Activated naive CD8-positive, alpha-beta T cell (primary cell): ENCODE data around the gene RAB31.

ENCODE experiments used
- H3K27ac Mint-ChIP-seq: one replicate; pipeline ENCODE4 v1.8.0; 2021; ENCODE audit warnings: mixed read lengths
- H3K27me3 Mint-ChIP-seq: one replicate; pipeline ENCODE4 v1.8.0; 2021; ENCODE audit warnings: mixed read lengths
- H3K36me3 Mint-ChIP-seq: one replicate; pipeline ENCODE4 v1.8.0; 2021; ENCODE audit warnings: mixed read lengths
- H3K4me1 Mint-ChIP-seq: one replicate; pipeline ENCODE4 v1.8.0; 2021; ENCODE audit warnings: low read depth, mixed read lengths
- H3K4me3 Mint-ChIP-seq: one replicate; pipeline ENCODE4 v1.8.0; 2021; ENCODE audit warnings: mild to moderate bottlenecking, mixed read lengths
- H3K9me3 Mint-ChIP-seq: one replicate; pipeline ENCODE4 v1.8.0; 2021; ENCODE audit warnings: low read depth, mixed read lengths

RAB31 gene

DNA sequence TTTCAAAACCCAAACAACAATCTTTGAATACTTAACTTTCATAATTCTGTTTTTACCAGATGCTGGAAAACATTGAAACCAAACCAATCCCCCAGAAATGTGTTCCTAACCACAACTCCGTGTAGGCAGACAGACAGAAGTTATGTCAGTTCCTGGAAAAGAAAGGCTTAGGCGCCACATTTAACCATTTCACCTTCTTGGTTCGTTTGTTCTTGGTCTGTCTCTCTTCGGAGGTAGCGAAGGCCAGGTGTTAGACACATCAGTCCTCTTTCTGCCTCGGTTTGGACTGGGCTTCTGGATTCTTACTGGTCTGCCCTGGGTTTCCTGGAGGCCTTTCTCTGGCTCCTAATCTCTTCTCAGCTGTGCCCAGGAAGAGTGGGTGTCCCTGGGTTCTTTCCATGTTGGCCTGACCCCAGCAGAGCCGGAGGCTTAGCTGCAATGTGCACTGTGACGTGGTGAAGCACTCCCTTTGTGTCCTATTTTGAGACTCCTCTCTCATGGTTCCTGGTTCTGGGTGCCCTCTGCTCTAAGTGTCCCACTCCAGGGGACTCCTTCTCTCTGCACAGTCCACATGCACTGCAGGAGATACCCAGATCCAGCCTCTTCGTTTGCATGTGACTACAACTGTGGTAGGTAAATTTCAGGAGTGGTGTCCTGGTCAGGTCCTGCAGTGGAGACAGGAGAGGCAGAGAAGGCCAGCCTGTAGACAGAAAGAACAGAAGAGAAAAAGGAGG lies 23.1 kb upstream of the RAB31 start:
- H3K36me3 Mint-ChIP-seq, result no peaks in the 10 kb centered on the region
- peaks cover 5% of the 10 kb centered on the region for H3K4me1 Mint-ChIP-seq
- H3K27ac Mint-ChIP-seq, result no peak overlapping the region
- no peaks in the 10 kb centered on the region for H3K9me3 Mint-ChIP-seq
- no peak overlapping the region for H3K4me3 Mint-ChIP-seq
- H3K27me3 Mint-ChIP-seq, result peaks cover 2% of the 10 kb centered on the region

DNA sequence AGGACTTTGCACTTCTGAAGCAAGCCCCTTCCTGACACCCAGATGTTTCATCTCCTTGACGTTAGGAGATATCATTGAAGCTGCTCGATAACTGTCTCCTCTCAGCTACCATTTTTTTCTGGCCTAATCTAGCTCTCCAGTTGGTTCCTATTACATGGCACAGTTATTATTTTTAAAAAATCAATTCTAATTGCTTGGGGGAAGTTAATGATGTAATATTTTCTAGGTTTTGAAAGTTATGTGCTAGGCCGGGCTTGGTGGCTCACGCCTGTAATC lies 22.5 kb upstream of the RAB31 start:
- Mint-ChIP-seq H3K4me1 (peaks cover 5% of the 10 kb centered on the region), H3K27me3 (peaks cover 2% of the 10 kb centered on the region), H3K36me3 (no peaks in the 10 kb centered on the region), H3K27ac (no peak overlapping the region), H3K9me3 (no peaks in the 10 kb centered on the region), H3K4me3 (no peak overlapping the region)

DNA sequence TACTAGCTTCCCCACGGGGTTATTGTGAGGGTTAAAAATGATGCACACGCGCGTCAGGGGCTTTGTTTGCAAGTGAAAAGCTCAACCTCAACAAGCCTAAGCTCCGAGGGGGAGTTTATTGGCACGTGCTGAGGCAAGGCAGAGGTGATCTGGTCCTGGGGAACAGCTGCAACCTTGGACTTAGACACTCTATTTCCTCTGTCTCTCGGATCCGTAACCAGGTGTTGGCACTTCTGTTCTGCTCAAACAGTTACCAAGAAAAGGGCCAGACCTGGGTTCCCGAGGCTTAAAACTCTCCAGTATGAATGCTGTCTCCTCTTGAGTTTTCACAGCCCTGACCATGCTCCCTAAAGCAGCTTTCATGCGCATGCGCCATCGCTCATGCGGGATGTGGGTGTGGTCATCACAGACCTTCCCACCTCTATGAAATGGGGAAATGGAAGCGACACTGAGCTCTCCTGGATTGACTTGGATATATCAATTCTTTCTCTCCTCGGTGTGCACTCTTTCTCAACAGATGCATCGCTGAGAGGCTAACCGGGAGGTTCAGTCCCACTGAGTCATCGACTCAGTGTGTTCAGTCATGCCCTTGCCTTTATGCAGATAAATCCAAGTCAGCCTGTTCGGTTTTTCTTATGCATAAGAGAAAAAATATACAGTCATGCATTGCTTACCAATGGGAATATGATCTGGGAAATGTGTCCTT lies 19.9 kb upstream of the RAB31 start:
- Mint-ChIP-seq H3K36me3 (no peaks in the 10 kb centered on the region), H3K27me3 (peaks cover 2% of the 10 kb centered on the region), H3K4me1 (peaks cover 5% of the 10 kb centered on the region), H3K27ac (no peak overlapping the region), H3K9me3 (no peaks in the 10 kb centered on the region), H3K4me3 (no peak overlapping the region)

DNA sequence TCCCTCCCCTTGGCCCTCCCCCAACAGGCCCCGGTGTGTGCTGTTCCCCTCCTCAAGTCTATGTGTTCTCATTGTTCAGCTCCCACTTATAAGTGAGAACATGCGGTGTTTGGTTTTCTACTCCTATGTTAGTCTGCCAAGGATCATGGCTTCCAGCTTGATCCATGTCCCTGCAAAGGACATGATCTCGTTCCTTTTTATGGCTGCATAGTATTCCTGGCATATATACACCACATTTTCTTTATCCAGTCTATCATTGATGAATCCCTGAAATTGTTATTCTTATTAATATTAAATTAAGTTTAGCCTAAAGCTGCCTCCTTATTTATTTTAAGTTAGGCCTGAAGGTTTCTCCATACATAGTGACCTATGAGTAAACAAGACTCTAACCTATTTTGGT lies 18.8 kb upstream of the RAB31 start:
- no peak overlapping the region for H3K4me3 Mint-ChIP-seq
- H3K9me3 Mint-ChIP-seq, result no peaks in the 10 kb centered on the region
- H3K4me1 Mint-ChIP-seq, result peaks cover 5% of the 10 kb centered on the region
- no peak overlapping the region for H3K27ac Mint-ChIP-seq
- no peaks in the 10 kb centered on the region for H3K36me3 Mint-ChIP-seq
- peaks cover 2% of the 10 kb centered on the region for H3K27me3 Mint-ChIP-seq

DNA sequence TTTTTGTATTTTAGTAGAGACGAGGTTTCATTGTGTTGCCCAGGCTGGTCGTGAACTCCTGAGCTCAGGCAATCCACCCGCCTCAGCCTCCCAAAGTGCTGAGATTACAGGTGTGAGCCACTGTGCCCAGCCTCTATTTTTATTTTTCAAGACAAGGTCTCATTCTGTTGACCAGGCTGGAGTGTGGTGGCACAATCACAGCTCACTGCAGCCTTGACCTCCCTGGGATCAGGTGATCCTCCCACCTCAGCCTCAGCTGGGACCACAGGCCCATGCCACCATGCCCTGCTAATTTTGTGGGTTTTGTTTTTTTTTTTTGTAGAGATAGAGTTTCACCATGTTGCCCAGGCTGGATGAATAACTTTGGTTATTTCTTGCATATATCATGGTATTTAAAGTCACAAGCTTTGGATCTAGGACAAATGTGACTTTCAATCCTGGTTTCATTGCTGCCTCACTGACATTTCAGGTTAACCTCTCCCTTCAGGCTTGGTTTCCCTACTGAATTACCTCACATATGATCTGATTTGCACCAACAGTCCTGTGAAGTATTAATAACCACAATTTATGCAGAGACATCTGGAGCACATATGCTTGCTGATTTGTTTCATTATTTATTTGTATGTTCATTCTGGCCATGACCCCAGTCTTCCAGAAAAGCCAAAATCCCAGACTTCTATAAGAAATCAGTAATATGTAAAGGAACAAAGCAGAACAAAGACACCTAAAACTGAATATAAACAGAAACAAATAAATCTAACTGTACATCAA lies 17.5 kb upstream of the RAB31 start:
- H3K4me1 Mint-ChIP-seq, result peaks cover under 1% of the 10 kb centered on the region
- no peak overlapping the region for H3K4me3 Mint-ChIP-seq
- H3K27me3 Mint-ChIP-seq, result no peaks in the 10 kb centered on the region
- H3K36me3 Mint-ChIP-seq, result no peaks in the 10 kb centered on the region
- H3K27ac Mint-ChIP-seq, result no peak overlapping the region
- no peaks in the 10 kb centered on the region for H3K9me3 Mint-ChIP-seq

DNA sequence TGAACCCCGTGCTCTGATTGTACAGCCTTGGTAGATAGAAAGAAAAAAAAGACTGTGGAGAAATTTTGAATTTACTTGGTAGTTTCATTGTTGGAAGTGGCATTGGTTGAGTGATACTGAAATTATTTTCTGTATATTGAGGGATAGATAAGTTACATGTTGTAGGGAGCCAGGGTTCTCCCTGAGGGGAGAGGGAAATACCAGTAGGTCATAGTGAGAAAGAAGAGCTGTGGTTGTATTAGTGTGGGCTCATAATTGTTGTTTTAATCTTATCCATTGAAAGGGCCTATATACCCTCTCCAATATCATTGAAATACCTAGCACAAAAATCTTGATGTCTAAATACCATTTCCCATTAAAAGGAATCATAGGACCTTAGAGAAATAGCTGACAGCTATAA lies 16.9 kb upstream of the RAB31 start:
- no peaks in the 10 kb centered on the region for H3K4me1 Mint-ChIP-seq
- no peak overlapping the region for H3K4me3 Mint-ChIP-seq
- no peaks in the 10 kb centered on the region for H3K9me3 Mint-ChIP-seq
- H3K27ac Mint-ChIP-seq, result no peak overlapping the region
- no peaks in the 10 kb centered on the region for H3K27me3 Mint-ChIP-seq
- H3K36me3 Mint-ChIP-seq, result no peaks in the 10 kb centered on the region

DNA sequence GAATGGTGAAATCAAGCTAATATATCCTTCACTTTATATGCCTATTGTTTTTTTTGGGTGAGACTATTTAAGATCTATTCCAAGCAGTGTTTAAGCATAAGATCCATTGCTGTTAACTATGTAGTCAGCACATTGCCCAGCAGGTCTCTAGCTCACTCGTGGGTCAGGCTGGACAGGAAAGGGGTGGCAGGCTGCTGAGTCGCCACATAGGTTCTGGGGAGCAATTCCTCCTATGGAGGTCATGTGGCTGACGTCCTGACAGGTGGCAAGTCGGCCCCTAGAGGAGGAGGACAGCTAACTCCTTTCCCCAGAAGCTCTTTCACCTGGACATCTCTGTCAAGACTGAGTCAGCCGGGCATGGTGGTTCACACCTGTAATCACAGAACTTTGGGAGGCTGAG lies 13.9 kb upstream of the RAB31 start:
- Mint-ChIP-seq H3K36me3 (no peaks in the 10 kb centered on the region), H3K9me3 (no peaks in the 10 kb centered on the region), H3K27me3 (no peaks in the 10 kb centered on the region), H3K27ac (no peak overlapping the region), H3K4me1 (no peaks in the 10 kb centered on the region), H3K4me3 (no peak overlapping the region)

DNA sequence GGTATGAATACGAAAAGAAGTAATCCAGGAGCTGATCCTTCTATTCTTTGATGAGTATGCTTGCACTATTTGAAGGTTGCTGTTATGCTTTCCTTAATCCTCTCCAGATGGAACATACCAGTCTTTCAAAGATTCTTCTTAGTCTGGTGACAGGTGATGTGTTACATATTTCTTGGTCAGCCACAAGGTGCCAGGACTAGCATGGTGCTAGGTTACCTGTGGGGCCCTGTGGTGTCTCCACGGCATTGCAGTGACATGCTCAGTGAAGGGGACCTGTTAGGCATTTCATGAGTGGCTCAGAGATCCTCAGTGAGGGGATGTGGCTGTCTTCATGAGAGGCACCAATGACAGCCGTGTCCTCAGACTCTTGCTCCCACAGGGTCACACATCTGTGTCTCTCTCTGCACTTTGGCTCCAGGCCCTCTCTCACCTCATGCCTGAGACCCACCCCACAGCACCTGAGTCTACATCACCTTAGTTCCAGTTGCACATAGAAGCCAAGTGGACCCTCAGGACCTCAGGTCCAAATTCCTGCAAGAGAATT lies 13.1 kb upstream of the RAB31 start:
- no peaks in the 10 kb centered on the region for H3K27me3 Mint-ChIP-seq
- H3K9me3 Mint-ChIP-seq, result no peaks in the 10 kb centered on the region
- H3K4me1 Mint-ChIP-seq, result no peaks in the 10 kb centered on the region
- H3K27ac Mint-ChIP-seq, result no peak overlapping the region
- no peaks in the 10 kb centered on the region for H3K36me3 Mint-ChIP-seq
- no peak overlapping the region for H3K4me3 Mint-ChIP-seq

DNA sequence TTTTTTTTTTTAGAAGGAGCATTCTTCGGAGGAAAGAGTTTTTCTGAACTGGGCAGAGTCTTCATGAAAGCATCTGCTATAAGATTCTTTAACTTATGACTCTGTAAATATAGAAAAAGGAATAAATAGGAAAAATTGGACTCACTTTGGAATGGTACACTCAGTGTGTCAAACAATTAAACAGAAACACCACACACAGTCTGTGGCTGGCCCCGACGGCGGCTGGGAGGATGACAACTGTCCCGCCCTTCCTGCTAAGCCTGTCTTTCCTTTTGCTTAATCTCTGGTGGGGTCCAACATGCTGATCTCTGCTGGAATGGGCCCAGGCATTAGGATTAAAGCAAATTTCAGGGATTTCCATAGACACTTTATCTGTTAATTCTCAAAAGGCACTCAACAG lies 12.5 kb upstream of the RAB31 start:
- Mint-ChIP-seq H3K27me3 (no peaks in the 10 kb centered on the region), H3K36me3 (no peaks in the 10 kb centered on the region), H3K9me3 (no peaks in the 10 kb centered on the region), H3K4me3 (no peak overlapping the region), H3K27ac (no peak overlapping the region), H3K4me1 (no peaks in the 10 kb centered on the region)

DNA sequence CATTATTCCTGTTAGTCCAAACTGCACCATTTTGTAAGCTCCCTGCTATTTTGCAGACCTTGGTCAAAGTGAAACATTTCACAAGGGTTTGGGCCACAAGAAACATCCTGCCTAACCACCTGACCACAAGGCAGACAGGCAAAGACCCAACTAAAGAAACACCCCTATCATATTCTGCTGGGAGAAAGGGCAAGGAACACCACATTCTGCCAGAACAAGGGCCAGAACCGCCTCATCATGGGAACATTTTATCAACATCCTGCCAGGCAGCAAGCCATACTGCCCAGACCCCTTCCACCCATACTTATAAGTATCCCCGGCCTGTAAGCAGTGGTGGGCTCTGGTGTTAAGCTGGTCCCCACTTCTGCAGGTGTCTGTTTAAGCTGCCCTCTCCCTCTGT lies 12.0 kb upstream of the RAB31 start:
- H3K27me3 Mint-ChIP-seq, result no peaks in the 10 kb centered on the region
- no peaks in the 10 kb centered on the region for H3K9me3 Mint-ChIP-seq
- no peak overlapping the region for H3K27ac Mint-ChIP-seq
- no peaks in the 10 kb centered on the region for H3K36me3 Mint-ChIP-seq
- H3K4me3 Mint-ChIP-seq, result no peak overlapping the region
- H3K4me1 Mint-ChIP-seq, result no peaks in the 10 kb centered on the region

DNA sequence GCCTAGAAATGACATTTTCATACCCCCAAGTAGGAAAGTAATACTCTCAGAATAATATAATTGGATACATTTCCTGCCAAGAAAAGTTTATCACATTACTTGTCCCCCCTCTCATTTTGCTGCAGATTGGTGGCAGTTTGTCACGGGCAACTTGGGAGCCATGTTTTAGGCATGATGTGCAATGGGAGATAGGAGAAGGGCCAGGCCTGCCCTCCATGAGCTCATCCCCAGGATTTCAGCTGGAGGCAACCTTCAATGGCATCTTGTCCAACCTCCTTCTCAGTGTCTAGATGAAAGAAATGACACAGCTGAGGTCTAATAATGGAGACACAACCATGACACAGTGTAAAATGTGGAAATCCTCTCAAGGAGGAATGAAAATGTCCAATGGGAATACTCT lies 11.4 kb upstream of the RAB31 start:
- Mint-ChIP-seq H3K9me3 (no peaks in the 10 kb centered on the region), H3K27ac (no peak overlapping the region), H3K36me3 (no peaks in the 10 kb centered on the region), H3K27me3 (no peaks in the 10 kb centered on the region), H3K4me1 (no peaks in the 10 kb centered on the region), H3K4me3 (no peak overlapping the region)

DNA sequence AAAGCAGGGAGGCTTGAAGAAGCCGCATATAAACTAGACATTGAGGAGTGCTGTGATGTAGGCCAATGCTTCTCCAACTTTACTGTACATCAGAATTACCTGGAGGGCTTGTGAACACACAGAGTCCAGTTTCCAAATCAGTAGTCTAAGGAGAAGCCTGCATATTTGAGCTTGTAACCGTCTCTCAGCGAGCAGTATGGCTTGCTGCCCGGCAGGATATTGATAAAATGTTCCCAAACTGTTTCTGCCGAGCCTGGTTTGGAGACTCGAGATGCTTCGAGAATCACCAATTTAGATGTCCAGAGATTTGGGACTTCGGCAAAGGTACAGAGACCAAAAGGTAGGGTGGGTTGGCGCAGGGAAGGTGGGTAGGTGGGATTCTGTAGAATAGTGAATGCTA lies 11.0 kb upstream of the RAB31 start:
- Mint-ChIP-seq H3K36me3 (no peaks in the 10 kb centered on the region), H3K27me3 (no peaks in the 10 kb centered on the region), H3K4me1 (no peaks in the 10 kb centered on the region), H3K27ac (no peak overlapping the region), H3K4me3 (no peak overlapping the region), H3K9me3 (no peaks in the 10 kb centered on the region)

DNA sequence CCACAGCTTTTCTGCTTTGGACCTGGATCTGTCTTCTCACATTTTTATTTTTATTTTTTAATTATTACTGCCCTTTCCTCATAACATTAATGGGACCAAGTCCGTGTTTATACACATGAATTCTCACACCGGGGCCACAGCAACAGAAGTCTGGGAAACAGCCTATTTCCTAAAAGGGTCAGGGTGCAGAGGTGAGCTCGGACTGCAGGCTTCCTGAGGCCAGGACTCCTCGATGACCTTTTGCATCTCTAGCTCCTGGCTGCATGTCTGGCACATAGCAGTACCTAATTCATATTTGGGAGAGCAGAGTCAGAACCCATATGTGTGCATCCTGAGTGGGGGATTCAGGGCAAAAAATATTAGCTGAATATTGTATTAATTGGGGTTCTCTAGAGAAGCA lies 9.6 kb upstream of the RAB31 start:
- Mint-ChIP-seq H3K36me3 (no peaks in the 10 kb centered on the region), H3K4me3 (no peak overlapping the region), H3K27me3 (no peaks in the 10 kb centered on the region), H3K9me3 (no peaks in the 10 kb centered on the region), H3K4me1 (no peaks in the 10 kb centered on the region), H3K27ac (no peak overlapping the region)

DNA sequence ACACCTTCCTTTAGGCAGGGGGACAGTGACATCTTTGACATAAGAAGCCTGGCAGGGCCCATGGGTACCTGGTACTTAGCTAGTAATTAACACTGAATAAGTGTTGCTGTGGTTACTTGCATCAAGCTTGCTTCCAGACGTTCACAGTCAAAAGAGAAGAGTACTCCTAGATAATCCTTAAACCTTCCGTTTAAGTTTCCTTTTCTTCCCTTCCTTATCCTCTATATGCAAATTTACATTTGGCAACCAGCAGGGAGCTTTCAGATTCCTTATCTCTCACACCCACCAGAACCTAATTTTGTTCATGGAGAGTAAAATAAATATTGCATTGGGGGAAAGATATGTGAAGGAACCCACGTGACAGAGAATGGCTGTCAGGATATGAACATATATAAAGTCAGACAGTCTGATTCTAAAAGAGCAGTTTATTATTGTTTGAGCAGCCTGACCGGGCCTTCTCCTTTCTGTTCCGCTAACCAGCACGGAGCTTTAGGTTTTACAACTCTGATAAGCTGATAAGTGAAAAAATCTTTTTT lies 7.8 kb upstream of the RAB31 start:
- Mint-ChIP-seq H3K4me3 (no peak overlapping the region), H3K36me3 (no peaks in the 10 kb centered on the region), H3K27ac (no peak overlapping the region), H3K27me3 (peaks cover 4% of the 10 kb centered on the region), H3K4me1 (no peaks in the 10 kb centered on the region), H3K9me3 (no peaks in the 10 kb centered on the region)

DNA sequence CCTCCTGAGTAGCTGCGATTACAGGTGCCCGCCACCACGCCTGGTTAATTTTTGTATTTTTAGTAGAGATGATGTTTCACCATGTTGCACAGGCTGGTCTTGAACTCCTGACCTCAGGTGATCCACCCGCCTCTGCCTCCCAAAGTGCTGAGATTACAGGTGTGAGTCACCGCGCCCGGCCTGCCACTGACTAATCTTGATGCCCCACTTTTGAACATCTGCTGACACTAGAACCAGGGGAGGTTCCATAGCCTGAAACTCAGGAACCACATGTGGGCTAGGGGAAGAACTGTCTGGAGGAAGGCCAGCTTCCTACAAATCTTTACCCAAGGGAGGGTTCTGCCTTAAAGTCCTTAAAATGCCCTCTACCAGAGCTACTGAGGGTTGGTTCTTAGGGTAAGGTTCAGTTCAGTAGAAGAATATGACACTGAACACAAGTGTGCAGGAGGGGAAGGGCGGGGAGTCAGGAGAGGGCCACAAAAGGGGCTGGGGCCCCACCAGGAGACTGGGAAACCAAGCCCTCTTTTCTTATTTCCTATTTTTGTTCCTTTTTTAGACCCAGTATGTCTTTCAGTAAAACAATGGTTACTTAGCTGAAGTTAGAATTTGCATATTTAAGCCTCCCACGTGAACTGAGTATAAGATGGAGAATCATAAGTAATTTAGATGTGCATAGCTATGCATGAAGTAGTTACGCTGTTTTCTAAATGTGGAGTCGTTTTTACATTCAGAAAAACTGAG lies 6.3 kb upstream of the RAB31 start:
- Mint-ChIP-seq H3K36me3 (no peaks in the 10 kb centered on the region), H3K9me3 (no peaks in the 10 kb centered on the region), H3K27ac (no peak overlapping the region), H3K4me1 (no peaks in the 10 kb centered on the region), H3K4me3 (no peak overlapping the region), H3K27me3 (peaks cover 9% of the 10 kb centered on the region)
